GM19035 (cell line): ENCODE results near the gene ZNHIT6.
"Not testable (repeated sequence)": the region's sequence is repeated elsewhere in the genome, so short reads cannot be mapped to it uniquely, and the experiment has no call there.

ENCODE experiments used
- ATAC-seq: cut with Tn5 transposase; IDR thresholded peaks from one replicate; pipeline ENCODE4 v1.9.1; 2021; ENCODE audit not compliant: unreplicated experiment

ZNHIT6 gene

DNA sequence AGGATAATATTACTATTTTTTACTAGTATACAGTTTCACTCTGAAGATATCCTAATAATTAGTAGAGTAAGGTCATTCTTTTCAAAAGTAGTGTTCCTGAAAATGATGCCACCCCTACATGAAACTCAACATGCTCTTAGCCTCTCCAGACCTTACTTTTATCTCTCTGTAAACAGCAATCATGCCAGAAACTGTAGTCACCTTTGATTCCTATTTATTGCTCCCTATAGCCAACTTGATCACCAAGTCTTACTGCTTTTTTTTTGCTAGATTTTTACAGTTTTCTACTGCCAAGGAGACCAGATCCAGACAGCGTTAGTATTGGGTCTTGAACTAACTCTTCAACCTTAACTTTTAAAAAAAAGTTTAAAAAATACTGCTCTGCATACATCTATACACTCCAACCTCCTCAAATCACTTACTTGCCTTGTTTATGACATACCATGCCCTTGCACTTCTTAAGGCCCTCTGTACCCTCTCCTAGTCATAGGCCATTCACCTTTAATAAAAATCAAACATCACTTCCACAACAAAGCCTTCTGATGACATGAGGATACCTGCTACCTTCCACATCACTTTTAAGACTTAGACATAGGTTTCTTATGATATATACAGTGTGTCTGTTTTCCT is 36.1 kb downstream of the ZNHIT6 start:
- ATAC-seq: no peak

DNA sequence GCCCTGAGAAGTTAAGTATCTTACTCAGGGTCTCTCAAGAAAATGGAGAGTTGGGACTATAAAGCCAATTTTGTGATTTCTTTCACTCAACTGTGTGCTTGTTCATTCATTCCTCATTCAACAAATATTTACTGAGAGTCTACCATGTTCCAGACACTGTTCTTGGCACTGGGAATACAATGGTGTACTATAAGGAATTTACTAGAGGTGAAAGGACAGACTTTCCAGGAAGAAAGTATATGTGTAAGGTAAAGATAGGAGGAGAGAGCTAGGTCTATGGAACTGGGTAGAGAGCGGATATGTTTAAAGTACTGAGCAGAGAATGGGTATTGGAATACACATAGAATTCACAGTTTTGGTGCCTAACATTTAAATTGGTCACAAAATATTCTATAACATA is 42.3 kb downstream of the ZNHIT6 start:
- ATAC-seq: no peak

DNA sequence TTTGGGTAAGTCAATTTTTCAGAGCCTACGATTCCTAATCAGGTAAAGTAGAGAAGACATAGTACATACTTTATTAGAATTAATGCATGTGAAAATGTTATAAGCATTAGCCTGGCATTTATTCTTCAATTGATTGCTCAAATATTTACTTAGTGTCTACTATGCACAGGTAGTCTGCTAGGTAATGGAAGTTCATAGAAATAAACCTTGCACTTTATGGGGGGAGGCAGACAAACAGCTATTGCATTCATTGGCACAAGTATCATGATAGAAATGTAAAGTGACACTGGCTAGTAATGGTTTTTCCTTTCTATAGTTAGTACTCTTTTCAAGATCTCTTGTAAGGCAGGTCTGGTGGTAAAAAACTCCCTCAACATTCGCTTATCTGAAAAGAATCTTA is 44.9 kb downstream of the ZNHIT6 start:
- no peak for ATAC-seq

DNA sequence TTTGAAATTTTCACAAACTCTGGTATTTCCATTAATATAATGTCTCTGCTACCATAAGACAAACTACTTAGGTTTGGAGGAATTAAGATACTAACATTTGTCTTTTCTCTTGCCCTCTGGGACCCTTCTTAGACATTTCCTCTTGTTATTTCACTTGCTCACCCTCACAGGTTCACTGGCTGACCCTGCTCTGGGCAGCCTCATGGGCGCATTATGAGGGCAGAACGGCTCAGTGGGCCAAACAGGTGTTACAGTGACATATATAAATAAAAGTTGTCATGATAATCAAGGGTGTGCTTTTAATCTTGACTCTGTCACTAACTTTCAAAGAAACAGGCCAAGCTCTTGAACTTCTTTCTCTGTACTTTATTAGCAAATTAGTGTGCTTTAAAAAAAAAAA is 46.5 kb downstream of the ZNHIT6 start:
- no peak for ATAC-seq

DNA sequence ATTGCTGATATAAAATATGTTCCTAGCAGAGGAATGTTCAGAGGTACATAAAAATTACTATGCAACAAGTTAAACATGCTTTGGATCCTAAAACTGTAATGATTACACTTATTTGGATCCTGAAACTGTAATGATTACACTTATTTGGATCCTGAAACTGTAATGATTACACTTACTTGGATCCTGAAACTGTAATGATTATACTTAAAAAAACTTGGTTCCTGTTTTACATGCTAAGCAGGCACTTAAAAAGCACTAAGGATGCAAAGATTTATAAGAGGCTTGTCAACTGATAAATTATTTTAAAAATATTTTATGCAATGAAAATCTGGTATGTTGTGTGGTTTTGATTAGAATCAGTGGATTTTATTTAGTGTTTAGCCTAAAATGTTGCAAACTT is 47.7 kb downstream of the ZNHIT6 start:
- no peak for ATAC-seq

DNA sequence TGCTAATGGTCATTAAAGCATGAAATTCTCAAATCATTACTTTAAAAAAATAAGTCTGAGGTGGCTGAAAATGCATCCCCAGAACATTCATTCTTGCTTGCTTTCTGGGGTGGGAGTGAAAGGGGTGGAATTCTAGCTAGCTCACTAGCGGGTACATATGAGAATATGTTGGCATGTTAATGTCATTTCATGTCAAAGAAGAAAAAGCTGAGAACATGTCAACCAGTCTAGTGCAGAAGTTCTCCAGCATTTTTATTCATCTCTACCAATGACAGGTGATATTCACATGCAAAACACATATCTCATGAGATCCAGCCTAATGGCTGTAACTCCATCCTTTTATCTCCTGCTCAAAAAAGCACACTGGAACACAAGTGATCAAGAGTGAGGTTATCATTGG is 49.1 kb downstream of the ZNHIT6 start:
- no peak for ATAC-seq

DNA sequence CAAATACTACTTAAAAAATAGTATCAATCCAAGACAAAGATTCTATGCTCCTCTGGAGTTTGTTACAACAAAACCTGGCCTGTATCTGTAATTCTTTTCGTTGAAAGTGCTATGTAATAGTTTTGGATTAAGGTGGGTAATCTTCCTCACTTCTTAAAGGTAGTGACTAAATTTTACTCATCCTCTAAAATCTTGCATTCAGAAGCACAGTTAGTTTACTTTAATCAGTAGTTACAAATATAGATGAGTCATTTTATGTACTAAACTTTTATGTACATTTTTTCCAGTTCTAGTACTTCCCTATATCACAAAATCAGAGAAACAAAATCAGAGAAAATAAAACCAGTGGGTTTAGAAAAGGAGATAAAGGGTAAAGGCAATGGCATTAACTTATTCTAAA is 51.3 kb downstream of the ZNHIT6 start:
- no peak for ATAC-seq

DNA sequence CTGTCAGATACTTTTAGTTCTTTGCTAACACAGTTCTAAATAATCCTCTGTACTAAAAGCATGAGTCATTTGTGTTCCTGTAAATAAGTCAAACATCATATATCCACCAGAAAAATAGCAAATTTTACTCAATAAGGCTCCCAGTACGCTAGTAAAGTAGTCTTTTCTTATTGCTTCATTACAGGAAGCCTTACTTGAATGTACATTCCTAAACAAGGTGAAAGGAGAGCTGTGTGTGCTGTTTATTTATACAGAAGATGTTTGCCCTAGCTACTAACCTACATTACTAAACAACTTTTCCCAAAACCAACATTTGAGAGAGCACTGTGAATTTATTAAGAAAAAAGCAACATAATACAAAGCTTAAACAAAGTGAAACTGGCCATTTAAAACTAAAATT is 52.0 kb downstream of the ZNHIT6 start:
- ATAC-seq: no peak

DNA sequence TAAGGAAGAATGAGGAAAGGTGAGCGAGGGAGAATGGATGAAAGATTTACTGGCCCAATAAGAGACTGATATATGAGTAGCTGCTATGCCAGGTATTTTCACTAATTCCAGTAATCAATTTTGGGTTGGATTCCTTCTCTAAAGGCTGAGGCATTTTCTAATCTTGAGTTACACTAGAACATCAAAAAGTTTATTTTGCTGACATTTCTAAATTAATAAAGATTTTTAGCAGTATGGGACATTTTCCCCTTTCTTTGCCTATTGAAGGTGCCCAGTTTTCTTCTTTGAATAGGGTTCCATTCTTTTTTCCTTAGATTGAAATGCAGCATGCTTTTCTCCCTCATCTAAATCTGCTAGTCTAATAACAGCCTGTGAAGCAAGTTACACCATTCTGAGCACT is 52.9 kb downstream of the ZNHIT6 start:
- ATAC-seq: no peak

DNA sequence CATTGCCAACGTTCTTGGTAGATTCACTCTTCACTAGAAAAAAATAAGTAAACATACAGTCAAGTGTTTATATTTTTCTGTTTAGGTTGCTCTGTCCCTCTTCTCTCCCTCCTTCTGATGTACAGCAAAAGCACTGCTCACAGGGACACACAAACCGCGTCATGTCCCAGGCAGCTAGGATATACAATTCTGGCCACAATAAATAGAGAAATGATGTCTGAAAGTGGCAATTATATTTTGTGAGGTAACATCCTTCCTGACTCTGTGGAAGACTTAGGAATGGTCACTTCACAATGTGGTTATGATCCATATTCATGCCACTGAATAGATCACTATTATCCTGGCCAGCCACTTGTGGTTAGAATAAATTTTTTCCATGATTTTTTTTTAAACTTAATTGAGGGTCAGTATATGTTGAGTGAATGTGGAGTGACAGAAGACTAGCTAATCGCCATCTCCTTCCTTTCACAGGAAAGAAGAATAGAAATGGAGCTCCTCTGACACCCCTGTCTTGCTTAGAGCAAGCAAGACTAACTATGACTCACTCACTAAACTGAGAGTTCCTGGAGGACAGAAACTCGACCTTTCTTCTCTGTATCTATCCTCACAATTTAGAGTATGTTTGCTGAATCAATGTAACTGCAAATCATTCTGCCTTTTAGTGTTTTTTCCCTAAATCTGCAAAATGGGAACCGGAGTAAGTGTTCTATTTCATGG is 54.0 kb downstream of the ZNHIT6 start:
- ATAC-seq: no peak

DNA sequence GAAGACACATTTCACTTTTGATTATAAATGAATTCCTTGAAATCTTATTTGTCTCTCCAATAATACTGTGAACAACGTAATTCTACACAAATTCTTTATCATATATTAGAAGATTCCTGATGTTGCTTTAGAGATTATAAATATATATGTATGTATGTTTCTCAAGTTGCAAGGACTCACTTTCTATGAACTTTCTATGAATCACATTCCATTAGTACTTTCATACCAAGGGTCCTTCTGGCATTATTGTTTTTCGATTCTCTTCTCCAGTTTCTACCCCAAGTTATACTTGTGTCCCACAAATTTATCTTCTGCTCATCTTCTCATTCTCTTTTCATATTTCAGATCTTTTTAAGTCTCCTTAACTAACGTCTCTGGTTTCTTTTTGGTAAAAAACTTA is 55.9 kb downstream of the ZNHIT6 start:
- no peak for ATAC-seq

DNA sequence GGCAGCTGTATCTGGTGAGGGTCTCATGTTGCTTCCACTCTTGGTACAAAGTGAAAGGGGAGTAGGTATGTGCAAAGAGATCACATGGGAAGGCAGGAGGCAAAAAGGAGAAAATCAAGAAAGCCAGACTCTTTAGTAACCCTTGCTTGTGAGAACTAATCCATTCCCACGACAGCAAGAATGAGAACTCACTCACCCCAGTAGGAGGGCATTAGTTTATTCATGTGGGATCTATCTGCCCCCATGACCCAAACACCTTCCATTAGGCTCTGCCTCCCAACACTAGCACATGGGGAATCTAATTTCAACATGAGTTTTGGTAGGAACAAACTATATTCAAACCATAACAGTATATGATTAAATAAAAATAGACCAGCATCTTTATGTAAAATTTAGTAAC is 57.6 kb downstream of the ZNHIT6 start:
- ATAC-seq: no peak

DNA sequence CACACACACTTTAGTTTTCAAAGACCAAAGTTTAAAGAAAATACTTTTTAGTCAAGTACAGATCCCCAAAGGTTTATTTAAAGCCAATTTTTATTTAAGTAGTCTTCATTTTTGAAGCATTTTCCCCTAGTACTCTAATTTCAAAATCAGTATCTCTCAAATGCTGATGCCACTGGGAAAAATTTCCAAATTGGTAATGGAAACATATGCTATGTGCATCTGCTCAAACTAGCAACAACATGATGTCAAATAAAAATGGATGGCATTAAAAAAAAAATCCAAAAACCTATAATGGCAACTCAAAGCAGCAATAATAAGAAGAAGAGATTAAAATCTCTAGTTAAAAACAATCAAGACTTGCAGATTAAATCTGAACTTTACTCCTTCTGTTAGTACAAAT is 58.6 kb downstream of the ZNHIT6 start:
- ATAC-seq: no peak

DNA sequence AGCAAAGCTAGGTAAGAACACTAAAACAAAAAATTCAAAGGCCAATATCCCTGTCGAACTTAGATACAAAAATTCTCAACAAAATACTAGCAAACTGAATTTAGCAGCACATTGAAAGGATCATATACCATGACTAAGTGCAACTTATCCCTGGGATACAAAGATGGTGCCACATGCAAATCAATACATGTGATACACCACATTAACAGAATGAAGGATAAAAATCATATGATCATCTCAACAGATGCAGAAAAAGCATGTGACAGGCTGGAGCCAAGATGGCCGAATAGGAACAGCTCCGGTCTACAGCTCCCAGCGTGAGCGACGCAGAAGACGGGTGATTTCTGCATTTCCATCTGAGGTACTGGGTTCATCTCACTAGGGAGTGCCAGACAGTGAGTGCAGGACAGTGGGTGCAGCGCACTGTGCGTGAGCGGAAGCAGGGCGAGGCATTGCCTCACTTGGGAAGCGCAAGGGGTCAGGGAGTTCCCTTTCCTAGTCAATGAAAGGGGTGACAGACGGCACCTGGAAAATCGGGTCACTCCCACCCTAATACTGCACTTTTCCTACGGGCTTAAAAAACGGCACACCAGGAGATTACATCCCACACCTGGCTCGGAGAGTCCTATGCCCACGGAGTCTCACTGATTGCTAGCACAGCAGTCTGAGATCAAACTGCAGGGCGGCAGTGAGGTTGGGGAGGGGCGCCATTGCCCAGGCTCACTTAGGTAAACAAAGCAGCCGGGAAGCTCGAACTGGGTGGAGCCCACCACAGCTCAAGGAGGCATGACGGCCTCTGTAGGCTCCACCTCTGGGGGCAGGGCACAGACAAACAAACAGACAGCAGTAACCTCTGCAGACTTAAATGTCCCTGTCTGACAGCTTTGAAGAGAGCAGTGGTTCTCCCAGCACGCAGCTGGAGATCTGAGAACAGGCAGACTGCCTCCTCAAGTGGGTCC is 66.4 kb downstream of the ZNHIT6 start:
- ATAC-seq: not testable (repeated sequence)

DNA sequence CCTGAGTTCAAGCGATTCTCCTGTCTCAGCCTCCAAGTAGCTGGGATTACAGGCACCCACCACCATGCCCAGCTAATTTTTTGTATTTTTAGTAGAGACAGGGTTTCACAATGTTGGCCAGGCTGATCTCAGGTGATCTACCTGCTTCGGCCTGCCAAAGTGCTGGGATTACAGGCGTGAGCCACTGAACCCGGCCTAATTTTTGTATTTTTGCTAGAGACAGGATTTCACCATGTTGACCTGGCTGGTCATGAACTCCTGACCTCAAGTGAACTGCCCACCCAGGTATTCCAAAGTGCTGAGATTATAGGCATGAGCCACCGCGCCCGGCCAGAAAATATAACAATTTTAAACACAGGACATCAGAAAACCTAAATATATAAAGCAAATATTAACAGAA is 68.3 kb downstream of the ZNHIT6 start:
- not testable (repeated sequence) for ATAC-seq

DNA sequence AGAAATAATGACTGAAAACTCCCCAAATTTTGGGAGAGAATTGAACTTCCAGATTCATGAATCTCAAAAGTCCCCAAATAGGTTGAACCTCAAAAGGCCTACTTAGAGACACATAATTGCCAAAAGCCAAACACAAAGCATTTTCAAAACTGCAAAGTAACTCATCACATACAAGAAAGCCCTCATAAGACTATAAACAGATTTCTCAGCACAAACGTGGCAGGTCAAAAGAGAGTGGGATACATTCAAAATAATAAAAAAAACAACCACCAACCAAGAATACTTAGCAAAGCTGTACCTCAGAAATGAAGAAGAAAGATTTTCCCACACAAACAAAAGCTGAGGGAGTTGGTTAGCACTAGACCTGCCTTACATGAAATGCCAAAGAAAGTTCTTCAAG is 69.8 kb downstream of the ZNHIT6 start:
- no peak for ATAC-seq

DNA sequence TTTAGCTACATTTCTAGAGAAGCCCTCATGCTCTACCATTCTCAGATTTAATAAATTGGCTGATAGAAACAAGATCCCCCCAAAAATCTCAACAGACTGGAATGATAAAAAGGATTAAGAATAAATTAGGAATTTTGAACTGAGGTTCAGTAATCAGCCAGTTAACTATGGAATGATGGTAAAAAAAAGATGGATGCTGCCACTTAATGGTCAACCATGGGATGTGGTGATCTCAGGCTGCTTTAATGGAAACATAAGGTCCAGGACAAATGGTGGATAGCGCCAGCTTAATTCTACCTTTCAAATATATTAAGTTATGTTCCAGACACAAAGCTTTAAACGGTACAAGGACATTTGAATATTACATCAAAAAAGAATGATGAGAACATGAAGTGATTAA is 77.7 kb downstream of the ZNHIT6 start:
- no peak for ATAC-seq

DNA sequence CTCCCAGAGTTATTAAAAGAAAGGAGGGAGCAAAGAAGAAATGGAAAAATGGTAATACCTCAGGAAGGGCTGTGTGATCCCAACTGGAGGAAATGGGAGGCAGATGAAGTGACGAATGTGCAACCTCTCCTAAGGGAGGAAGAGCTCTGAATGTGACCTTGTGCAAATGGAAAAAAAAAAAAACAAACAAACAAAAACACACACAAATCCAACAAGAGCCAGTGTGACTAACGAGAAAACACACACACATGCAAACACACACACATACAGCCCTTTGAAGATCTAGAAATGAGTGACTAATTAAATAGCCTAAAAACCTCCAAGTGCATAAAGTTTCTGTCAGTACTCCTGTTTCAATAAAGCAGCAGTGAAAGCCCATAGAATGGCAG is 78.7 kb downstream of the ZNHIT6 start:
- no peak for ATAC-seq

DNA sequence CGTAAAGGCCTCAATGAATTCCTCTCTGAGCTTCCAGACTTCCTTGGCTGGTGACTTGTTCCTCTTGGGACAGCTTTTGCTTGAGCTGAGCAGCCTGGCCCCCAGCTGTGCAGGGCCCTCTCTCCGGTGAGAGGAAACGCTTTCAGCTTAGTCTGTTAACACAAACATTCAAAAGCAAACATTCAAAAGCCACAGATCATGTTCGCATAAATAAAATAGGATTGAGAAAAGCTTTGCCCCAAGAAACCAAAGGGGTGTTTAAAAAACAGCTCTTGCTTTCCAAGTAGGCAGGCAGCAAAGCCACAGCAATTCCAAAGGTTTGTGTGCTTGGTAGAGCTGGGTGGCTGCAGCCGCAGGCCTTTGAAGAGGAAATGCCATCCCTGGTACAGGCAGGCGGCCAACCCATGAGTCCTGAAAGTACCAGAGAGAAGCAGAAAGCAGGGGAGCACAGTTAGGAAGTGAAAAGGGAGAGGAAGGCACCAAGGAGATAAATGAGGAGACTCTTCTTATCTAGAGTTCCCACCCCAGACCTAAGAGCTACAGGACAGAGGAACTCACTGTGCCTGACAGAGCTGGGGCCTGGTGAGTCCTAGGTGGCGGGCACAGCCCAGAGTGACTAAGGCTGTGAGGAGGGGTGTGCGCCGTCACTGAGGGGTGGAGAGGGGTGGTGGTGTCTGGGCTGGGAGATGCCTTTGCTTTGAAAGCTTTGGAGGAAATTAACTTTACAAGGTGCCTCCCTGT is 79.3 kb downstream of the ZNHIT6 start:
- ATAC-seq: no peak

DNA sequence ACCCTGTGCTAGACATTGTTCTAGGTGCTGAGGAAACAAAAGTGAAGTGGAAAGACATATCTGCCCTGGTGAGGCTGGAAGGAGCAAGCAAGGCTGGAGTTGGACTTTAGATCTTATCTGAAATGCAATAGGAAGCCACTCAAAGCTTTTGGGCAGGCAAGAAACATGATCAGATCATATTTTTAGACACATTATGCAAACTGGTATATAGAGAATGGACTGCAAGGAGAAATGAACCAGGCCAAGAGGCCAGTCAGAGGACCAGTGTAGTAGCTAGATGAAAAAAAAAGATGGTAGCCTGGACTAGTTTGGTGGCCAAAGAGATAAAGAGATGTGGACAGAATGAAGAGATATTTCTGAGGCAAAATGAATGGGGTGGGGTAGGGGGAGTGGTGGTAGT is 81.4 kb downstream of the ZNHIT6 start:
- no peak for ATAC-seq

DNA sequence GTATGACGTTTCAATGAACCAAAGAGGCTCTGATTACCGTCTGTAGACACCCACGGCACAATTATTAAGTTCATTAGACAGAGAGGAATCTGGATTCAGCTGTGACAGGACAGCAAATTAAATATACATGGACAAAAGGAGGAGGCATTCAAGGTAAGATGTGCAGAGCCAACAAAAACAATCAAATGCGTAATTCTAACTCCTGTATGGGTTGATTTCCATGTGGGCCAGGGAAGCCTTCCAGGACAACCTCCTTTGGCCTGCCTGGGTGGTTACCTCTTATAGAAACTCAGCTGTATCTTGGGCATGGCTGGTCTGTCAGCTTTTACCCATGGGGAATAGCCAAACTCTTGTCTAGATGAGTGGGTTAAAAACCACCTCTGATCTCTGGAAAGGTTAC is 83.9 kb downstream of the ZNHIT6 start:
- ATAC-seq: no peak
